GM18498 (cell line): ENCODE results near the gene OAT.

Experiments used
- ATAC-seq: cut with Tn5 transposase; IDR thresholded peaks from one replicate; pipeline ENCODE4 v1.9.1; 2021; ENCODE audit warnings: mild to moderate bottlenecking, moderate library complexity; ENCODE audit not compliant: unreplicated experiment

OAT gene

GRCh38 chr10:124356701-124357560, 61.8 kb downstream of the OAT start:
- no peak for ATAC-seq

GRCh38 chr10:124354411-124355382, 64.0 kb downstream of the OAT start:
- ATAC-seq: peak; percentile 72

- ATAC-seq: no peak
Measured at GRCh38 chr10:124353896-124354295, 64.8 kb downstream of the OAT start.

GRCh38 chr10:124353091-124353815, 65.5 kb downstream of the OAT start:
- no peak for ATAC-seq

- no peak for ATAC-seq
Measured at GRCh38 chr10:124351481-124352220, 67.1 kb downstream of the OAT start.

GRCh38 chr10:124350806-124351205, 67.9 kb downstream of the OAT start:
- no peak for ATAC-seq

GRCh38 chr10:124349996-124350280, 68.8 kb downstream of the OAT start:
- no peak for ATAC-seq

GRCh38 chr10:124349231-124349995, 69.3 kb downstream of the OAT start:
- no peak for ATAC-seq

- ATAC-seq: no peak
Measured at GRCh38 chr10:124348801-124349200, 69.9 kb downstream of the OAT start.

- ATAC-seq: no peak
Measured at GRCh38 chr10:124347956-124348355, 70.8 kb downstream of the OAT start.
